Heart left ventricle (tissue), 13 donors: ENCODE measurements around the gene KLF2.

Experiments
- CTCF ChIP-seq, 12 donors: fragments of 200-600 bp; sonication (generic) in 4 of 12; IDR thresholded peaks; one replicate each; pipeline versions ENCODE4 v1.5.0 to v1.8.0; 2018 to 2022; ENCODE audit warnings: antibody characterized with exemption in 12 of 12, mild to moderate bottlenecking in 5 of 12
- POLR2A ChIP-seq, 2 donors: fragments of 450-650 bp; IDR thresholded peaks; one replicate each; pipeline ENCODE4 v1.6.1; 2017; ENCODE audit warnings: antibody characterized with exemption in 2 of 2, mild to moderate bottlenecking in 2 of 2, moderate library complexity in 2 of 2
- donor health status: ischemic (EF 13 %, LVEDD 7.1; RV severe dilation, severe dysfunction).
- donor health status: DM: no; HTN: yes; CAD: no.
- donor health status: DM: no; HTN: no; CAD: no.
- donor health status: ischemic (EF 25% LVEDD 6.9; RV normal size, moderate dysfunction).
- donor health status: ischemic (EF 25% LVEDD 5.7; RV mildly dilated, moderate dysfunction).
- donor health status: ischemic (EF 35%, LVEDD 5.7; RV mildly dilated, moderate dysfunction).
- donor health status: nonischemic (EF 11% LVEDD 7.7; RV severe dilation, severe dysfunction).
- donor health status: DM: yes; HTN: yes; CAD: no.
- donor health status: PGD.
- donor health status: ischemic (EF 29% LVEDD 5.4; RV normal size, mild dysfunction).
- donor health status: nonischemic (EF 23%, LVEDD 6.1; RV moderate dilation, normal function).

GRCh38 chr19:16324384-16325160 is at the start of gene KLF2:
- no peak for TF ChIP-seq CTCF (IDR thresholded peaks at IDR 0.05)
- TF ChIP-seq POLR2A (IDR thresholded peaks at IDR 0.05): peak; percentile 85 to 98
